AG09309 (cell line): ENCODE data around the gene PTX4.

Experiments used
- DNase-seq: peaks from one replicate; pipeline ENCODE4 v3.0.0-alpha.2; 2010; ENCODE audit warnings: low read depth
- H3K4me3 ChIP-seq: 2 replicates; pipeline ENCODE4 v1.5.1; 2011; ENCODE audit warnings: mild to moderate bottlenecking, low read depth, low read length, moderate library complexity; ENCODE audit not compliant: control insufficient read depth
- CTCF ChIP-seq: IDR thresholded peaks from 2 replicates; pipeline ENCODE4 v1.5.1; 2011; ENCODE audit warnings: mild to moderate bottlenecking, low read depth, low read length, inconsistent platforms; ENCODE audit not compliant: insufficient read depth, control insufficient read depth; ENCODE audit errors: missing control alignments

PTX4 gene

DNA sequence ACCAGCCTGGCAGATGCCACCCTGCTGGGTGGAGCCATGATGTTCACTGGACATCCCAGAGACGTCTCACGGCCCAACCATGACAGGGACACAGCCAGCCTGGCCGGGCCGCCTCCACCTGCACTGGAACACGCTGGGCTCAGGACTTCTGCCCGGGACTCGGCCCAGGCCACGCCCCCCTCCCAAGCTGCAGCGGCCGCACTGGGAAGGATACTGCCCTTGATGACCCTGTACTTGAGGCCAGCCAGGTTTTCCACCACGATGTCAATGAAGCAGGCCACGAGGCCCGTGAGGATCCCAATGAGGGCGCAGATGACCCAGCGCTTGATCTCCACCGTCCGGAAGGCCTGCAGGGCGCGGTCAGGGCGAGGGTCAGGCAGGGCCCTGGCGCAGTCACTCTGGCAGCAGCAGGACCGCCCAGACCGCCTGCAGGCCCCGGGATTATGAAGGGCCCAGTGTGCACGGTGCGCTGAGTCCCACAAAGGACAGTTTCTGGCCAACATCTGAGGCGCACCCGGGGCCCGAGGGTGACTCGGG, 28.1 kb downstream of the PTX4 start:
- no peak for DNase-seq
- no peak for TF ChIP-seq CTCF
- no peak overlapping the region for H3K4me3 ChIP-seq

- DNase-seq: no peak
- TF ChIP-seq CTCF: no peak
- no peak overlapping the region for H3K4me3 ChIP-seq
Observed at GRCh38 chr16:1459967-1460366, 28.8 kb downstream of the PTX4 start.

DNA sequence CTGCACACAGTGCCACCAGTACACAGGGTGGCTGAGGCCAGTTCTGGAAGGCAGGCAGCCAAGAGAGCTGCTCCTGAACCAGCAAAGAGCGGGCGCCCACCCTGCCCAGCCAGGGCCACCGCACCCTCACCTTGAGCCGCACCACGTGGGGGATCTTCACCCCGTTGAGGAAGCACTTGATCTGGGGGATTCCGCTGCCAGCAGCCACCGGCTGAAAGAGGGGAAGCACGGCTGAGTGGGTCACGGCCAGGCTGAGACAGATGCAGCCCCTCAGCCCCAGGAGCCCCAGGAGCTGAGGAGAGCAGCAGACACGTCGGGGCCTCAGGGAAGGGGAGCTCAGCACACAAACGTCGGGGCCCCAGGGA, 29.8 kb downstream of the PTX4 start:
- H3K4me3 ChIP-seq: no peak overlapping the region
- DNase-seq: no peak
- TF ChIP-seq CTCF: no peak

- DNase-seq: no peak
- no peak for TF ChIP-seq CTCF
- no peak overlapping the region for H3K4me3 ChIP-seq
Observed at GRCh38 chr16:1458336-1458976, 30.3 kb downstream of the PTX4 start.

- no peak for TF ChIP-seq CTCF
- DNase-seq: no peak
- H3K4me3 ChIP-seq: no peak overlapping the region
Observed at GRCh38 chr16:1457489-1458245, 31.1 kb downstream of the PTX4 start.

DNA sequence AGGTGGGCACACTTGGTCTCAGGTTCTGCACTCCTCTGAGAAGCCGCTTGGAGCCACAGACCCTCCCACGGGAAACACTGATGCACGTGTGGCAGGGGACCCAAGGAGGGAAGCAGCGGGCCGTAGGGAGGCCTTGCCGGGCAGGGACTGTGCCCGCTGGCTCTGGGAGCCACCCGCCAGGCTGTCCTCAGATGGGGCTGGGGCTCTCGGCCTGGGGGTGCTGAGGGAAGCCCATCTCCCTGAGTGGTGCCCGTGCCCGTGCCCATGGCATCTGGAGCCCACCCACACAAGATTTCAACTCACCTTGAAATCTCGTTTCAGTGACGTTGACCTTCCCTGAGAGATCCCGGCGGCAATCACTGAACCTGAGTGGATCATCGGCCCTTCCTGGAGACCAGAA, 31.8 kb downstream of the PTX4 start:
- no peak for TF ChIP-seq CTCF
- no peak overlapping the region for H3K4me3 ChIP-seq
- no peak for DNase-seq
